ENCODE data around the gene MCF2L. TPM values are rescaled to one million over a fixed set of nuclear protein-coding genes. Genes with fewer than 3 reads are reported as not detected.

MCF2L gene
- total and polyA plus RNA-seq, 8 donors: 16.0 to 83.6 (median 23.6) TPM

DNA sequence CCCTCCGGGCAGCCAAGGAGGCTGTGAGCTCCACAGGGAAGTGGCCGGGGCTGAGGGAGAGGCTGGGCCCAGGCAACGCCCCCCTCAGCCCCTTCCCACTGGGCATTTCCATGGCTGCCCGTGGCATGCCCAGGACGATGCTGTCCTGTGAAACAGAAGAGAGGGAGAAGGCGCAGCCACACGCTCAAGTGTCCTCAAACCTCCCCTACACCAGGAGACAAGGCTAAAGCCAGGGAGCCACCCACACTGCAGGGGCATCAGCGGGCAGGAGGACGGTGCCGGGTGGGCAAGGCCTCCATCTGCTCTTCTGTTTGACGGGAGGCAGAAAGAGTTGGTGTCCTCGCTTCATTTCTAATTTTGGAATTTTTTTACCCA is 175.2 kb downstream of the MCF2L start:
- Histone ChIP-seq H3K4me3 (no peak overlapping the region), H3K4me1 (no peaks in the 10 kb centered on the region), H3K9me3 (no peaks in the 10 kb centered on the region), H3K27me3 (no peaks in the 10 kb centered on the region), H3K36me3 (no peaks in the 10 kb centered on the region), H3K27ac (no peak overlapping the region)
- intact Hi-C loops (cut with DNase I): no loop called here
- ATAC-seq: no peak
- DNase-seq: no peak
- 77 to 90% methylated on average over 12 of the region's 12 CpGs for WGBS, 2 donors
- FAIRE-seq: no peak
- TF ChIP-seq, protein P1, sequence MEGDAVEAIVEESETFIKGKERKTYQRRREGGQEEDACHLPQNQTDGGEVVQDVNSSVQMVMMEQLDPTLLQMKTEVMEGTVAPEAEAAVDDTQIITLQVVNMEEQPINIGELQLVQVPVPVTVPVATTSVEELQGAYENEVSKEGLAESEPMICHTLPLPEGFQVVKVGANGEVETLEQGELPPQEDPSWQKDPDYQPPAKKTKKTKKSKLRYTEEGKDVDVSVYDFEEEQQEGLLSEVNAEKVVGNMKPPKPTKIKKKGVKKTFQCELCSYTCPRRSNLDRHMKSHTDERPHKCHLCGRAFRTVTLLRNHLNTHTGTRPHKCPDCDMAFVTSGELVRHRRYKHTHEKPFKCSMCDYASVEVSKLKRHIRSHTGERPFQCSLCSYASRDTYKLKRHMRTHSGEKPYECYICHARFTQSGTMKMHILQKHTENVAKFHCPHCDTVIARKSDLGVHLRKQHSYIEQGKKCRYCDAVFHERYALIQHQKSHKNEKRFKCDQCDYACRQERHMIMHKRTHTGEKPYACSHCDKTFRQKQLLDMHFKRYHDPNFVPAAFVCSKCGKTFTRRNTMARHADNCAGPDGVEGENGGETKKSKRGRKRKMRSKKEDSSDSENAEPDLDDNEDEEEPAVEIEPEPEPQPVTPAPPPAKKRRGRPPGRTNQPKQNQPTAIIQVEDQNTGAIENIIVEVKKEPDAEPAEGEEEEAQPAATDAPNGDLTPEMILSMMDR (IDR thresholded peaks at IDR 0.05): no peak

DNA sequence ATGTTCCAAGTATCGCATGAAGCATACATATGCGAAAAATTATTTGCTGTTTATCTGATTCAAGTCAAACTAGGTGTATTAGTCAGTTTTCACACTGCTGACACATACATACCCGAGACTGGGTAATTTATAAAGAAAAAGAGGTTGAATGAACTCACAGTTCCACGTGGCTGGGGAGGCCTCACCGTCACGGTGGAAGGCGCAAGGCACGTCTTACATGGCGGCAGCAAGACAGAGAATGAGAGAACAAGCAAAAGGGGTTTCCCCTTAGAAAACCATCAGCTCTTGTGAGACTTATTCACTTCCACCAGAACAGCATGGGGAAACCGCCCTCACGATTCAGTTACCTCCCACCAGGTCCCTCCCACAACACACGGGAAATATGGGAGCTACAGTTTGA is 176.5 kb downstream of the MCF2L start:
- ATAC-seq: no peak
- H3K27me3 ChIP-seq: no peaks in the 10 kb centered on the region
- TF ChIP-seq, protein P1 (IDR thresholded peaks at IDR 0.05): no peak
- H3K27ac ChIP-seq: no peak overlapping the region
- H3K36me3 ChIP-seq: no peaks in the 10 kb centered on the region
- H3K9me3 ChIP-seq: no peaks in the 10 kb centered on the region
- no peaks in the 10 kb centered on the region for H3K4me1 ChIP-seq
- no peak overlapping the region for H3K4me3 ChIP-seq
- no peak for FAIRE-seq
- 83 to 92% methylated on average over 12 of the region's 12 CpGs for WGBS, 2 donors
- no peak for DNase-seq
- intact Hi-C loops (cut with DNase I): no loop called here

DNA sequence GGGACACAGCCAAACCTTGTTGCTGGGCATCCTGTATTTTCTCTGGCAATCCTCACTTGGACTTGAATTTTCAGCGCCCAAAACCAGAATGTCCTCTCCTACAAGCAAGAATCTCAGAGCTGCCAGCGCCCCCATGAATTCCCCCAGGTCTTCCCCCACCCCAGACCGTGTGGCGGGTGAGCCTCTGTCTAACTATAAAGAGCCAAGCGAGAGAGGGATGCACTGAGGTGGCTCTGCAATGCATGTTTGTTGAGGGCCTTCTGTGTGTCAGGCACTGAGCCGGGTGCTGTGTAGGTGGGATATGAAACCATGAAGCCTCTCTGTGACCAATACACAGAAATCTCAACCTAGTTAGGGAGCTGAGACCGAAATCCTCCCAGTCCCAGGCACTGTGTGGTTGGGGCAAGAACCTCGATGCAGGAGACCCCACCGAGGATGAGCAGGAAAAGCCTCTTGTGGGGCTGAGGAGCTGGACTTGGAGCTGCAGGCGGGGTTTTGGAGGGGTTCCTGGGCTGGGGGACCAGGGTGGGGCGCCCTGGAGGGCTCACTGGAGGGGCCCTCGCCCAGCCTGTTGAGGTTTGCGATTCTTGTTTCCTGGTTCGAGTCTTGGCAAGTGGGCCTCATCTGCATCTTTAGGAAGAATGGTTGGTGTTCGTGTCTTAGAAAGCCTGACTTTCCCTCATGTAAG is 177.0 kb downstream of the MCF2L start:
- ATAC-seq (no peak), FAIRE-seq (no peak), DNase-seq (no peak)
- WGBS, 2 donors: 79 to 90% methylated on average over 15 of the region's 15 CpGs
- no peaks in the 10 kb centered on the region for H3K4me1 ChIP-seq
- TF ChIP-seq, protein P1 (IDR thresholded peaks at IDR 0.05): no peak
- H3K27ac ChIP-seq: no peak overlapping the region
- intact Hi-C loops (cut with DNase I): no loop called here
- no peak overlapping the region for H3K4me3 ChIP-seq
- H3K27me3 ChIP-seq: no peaks in the 10 kb centered on the region
- no peaks in the 10 kb centered on the region for H3K36me3 ChIP-seq
- no peaks in the 10 kb centered on the region for H3K9me3 ChIP-seq

DNA sequence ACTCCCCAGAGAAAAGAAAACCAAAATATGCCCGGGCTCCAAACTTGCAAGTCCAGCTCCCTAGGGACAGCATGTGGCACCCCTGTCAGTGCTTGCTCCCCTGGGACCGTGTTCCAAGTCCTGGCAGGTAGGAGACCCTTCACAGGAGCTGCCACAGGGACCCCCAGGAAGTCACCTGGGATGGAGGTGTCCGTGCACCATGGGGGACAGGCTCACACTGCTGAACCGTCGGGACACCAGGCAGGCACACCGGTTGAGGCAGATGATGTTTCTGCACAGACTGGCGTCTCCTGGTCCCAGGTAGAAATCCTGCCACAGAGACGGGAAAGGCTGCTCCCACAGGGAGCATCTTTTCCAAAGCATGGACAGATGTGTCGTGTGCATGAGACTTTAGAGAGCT is 177.7 kb downstream of the MCF2L start:
- no peaks in the 10 kb centered on the region for H3K36me3 ChIP-seq
- TF ChIP-seq, protein P1 (IDR thresholded peaks at IDR 0.05): no peak
- intact Hi-C loops (cut with DNase I): no loop called here
- H3K27me3 ChIP-seq: no peaks in the 10 kb centered on the region
- no peaks in the 10 kb centered on the region for H3K9me3 ChIP-seq
- no peak overlapping the region for H3K4me3 ChIP-seq
- no peak overlapping the region for H3K27ac ChIP-seq
- 69 to 77% methylated on average over 9 of the region's 9 CpGs for WGBS, 2 donors
- ATAC-seq: no peak
- H3K4me1 ChIP-seq: no peaks in the 10 kb centered on the region
- DNase-seq: no peak
- no peak for FAIRE-seq

DNA sequence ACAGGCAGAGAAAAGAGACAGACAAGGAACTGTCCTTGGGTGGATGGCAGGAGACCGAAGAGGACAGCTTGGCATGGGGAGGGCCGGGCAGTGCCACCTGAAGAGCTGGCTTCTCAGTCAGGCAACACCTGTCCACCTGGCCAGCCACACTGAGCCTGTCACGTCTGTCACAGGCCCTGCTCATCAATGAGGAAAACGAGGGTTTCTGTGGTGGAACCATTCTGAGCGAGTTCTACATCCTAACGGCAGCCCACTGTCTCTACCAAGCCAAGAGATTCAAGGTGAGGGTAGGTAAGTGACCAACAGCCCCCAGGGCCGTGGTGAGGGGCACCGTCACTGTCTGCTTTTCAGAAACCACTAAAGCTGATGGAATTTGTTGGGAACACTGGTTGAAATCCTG is 178.2 kb downstream of the MCF2L start:
- 66 to 70% methylated on average over 8 of the region's 8 CpGs for WGBS, 2 donors
- TF ChIP-seq, protein P1 (IDR thresholded peaks at IDR 0.05): no peak
- Histone ChIP-seq H3K4me1 (no peaks in the 10 kb centered on the region), H3K27ac (no peak overlapping the region), H3K9me3 (no peaks in the 10 kb centered on the region), H3K36me3 (no peaks in the 10 kb centered on the region), H3K27me3 (no peaks in the 10 kb centered on the region), H3K4me3 (no peak overlapping the region)
- intact Hi-C loops (cut with DNase I): no loop called here
- ATAC-seq: no peak
- DNase-seq: no peak
- FAIRE-seq: no peak
